DMS153 (cell line): ENCODE data around the gene PCGF2.
"Not testable (repeated sequence)": the region's sequence is repeated elsewhere in the genome, so short reads cannot be mapped to it uniquely, and the experiment has no call there.

Source experiments
- DNase-seq: peaks from one replicate; lab custom pipeline; 2025; lab: John Stamatoyannopoulos, UW

PCGF2 gene

DNA sequence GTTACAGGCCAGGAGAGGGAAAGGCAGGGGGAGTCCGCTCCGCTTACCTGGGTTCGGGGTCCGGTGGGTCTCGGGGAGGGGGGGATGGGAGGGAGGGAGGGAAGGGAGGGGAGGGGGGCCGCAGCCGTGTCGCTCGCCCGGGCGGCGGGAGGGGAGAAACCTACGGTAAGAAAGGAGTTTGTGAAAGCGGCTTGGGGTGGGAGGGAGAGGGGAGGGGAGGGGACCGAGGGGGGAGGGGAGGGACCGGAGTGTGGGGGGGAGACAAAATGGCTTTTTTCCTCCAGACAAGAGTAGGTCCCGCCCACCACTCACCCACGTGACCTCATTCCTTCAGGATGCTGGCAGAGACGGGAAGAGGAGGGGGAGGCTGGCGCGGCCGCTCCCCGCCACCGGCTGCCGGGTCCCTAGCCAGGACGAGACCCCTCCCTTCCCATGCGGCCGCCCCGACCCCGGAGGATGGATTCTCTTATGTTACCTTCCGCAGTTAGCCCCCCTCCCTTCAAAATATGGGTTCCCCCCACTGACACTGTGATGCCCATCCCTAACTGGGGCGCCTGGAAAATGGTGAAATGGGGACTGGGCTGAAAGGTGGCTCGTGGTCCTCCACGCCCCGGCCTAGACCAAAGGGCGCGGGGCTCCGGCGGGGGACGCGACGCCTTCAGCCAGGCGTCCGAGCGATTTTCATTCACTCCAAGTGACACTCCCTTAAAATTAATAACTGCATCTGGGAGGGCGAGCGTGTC is at the start of gene PCGF2:
PCGF2 (minus strand) TSS at position 188 of the 743 bp plus-strand sequence. CDS start 7,934 bp downstream, outside the sequence.
- DNase-seq = peak; percentile 78

DNA sequence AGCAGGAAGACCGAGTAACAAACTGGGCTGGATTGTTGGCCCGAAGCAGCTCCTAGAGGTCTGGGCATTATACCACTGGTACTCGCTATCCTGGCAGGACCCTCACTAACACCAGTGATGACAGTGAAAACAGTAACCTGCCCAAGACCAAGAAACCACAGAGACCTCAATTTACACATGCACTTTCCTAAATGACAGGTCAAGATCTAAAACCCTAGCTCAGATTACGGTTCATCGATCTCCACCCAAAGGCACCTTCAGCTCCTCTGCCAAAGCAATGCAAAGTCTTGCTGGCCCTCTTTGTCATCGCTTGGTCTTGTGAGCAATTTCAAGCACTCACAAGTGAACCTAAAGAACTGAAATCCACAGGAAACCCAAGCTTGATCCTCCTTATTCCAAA is 49.7 kb upstream of the PCGF2 start:
- DNase-seq = no peak

DNA sequence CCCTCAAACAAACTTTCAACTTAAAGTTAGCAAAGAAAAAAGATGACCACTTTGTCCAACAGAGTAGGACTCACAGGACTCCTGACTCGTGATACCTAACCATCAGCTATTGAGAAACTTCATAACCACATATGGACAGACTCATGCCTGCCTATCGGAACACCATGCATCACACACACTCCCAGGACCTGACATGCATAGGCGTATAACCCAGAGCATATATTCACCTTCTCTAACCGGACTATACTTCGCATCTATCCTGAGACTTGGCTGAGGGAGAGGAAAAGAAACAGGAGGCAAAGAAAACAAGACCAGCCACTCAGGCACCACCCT is 49.0 kb upstream of the PCGF2 start:
- DNase-seq = no peak

DNA sequence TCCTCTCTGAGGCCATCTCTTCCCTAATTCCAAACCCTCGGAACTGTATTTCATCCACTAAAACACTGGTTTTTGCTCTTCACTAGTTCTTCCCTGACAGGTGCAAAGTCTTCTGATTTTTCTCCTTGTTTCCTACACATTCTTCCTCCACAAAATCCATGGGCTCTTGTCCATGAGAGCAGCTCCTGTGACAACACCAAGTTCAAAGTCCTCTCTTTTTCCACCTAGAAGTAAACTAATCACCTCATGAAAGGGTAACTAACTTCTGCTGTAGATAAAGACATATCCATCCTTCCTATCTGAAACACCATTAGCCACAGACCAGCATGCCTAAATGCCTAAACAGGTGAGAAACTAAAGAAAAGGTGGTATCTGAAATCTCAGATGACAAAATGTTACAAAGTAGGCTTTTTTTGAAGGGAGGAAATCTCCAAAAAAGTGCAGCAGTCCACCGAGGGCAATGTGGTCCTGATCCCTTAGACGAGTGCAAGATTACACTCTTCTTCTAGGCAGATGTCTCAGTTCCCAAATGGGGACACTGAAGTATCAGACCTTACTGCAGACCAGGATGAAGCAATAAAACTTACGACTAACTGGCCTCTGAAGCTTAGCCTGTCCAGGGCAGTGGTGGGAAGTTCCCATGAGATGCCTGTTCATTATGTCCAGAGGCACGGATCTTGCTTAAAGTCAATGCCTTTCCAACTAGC is 48.5 kb upstream of the PCGF2 start:
- no peak for DNase-seq

DNA sequence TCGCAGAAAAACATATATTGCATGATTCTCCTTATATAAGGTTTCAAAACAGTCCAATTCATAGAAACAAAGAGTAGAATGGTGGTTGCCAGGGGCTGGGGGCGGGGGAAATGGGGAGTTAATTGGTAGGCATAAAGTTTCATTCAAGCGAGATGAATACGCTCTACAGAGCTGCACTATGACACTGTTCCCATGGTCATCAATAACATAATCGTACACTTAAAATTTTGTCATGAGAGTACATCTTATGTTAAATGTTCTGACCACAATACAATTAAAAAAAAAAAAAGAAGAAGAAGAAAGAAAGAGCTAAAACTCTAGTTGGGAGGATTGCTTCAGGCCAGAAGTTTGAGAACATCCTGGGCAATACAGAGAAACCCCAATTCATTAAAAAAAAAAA is 46.1 kb upstream of the PCGF2 start:
- DNase-seq = no peak

DNA sequence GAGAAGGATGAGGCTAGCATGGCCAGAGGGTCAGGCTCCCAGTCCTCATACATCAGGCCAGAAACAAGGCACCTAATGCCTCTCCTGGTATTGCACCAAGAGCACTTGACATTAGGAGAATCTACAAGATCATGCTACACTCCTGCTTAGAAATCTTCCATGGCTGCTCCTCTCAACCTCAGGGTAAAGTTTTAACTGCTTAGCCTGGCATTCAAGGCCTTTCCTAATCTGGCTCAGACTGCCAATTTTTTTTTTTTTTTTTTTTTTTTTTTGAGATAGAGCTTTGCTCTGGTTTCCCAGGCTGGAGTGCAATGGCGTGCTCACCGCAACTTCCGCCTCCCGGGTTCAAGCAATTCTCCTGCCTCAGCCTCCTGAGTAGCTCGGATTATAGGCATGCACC is 43.0 kb upstream of the PCGF2 start:
- DNase-seq = no peak

DNA sequence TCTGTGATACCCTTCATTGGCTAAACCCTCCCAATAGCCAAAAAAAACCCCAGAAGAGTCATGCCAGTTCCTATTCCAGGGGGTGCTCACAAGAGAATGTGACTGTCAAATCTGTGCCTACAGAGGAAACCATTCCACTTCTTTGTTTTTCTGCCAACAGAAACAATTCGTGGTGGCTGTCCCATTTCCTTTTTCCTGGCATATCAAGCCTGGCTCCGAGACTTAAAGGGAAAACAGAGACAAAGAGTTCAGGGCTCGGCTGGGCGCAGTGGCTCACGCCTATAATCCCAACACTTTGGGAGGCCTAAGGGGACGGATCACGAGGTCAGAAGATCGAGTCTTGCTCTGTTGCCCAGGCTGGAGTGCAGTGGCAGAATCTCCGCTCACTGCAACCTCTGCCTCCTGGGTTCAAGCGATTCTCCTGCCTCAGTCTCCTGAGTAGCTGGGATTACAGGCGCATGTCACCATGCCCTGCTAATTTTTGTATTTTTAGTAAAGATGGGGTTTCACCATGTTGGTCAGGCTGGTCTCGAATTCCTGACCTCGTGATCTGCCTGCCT is 42.1 kb upstream of the PCGF2 start:
- DNase-seq = not testable (repeated sequence)

DNA sequence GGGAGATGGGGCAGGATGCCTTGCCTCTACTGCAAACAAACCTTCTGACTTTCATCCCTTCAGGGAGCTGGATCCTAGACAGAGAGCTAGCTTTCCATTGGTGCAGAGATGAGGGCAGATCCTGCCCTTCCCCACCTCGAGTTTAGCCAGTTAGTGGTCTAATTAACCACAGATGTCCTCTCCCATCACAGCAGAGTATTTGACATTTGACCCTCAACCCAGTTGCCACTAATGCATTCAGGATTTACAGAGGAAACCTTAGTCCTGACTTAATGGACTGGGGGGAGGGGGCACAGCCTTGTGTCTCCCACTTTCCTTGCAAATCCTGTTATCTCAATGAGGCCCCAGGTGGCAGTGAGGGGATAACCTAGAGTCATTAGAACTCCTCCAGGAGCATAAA is 41.0 kb upstream of the PCGF2 start:
- no peak for DNase-seq

DNA sequence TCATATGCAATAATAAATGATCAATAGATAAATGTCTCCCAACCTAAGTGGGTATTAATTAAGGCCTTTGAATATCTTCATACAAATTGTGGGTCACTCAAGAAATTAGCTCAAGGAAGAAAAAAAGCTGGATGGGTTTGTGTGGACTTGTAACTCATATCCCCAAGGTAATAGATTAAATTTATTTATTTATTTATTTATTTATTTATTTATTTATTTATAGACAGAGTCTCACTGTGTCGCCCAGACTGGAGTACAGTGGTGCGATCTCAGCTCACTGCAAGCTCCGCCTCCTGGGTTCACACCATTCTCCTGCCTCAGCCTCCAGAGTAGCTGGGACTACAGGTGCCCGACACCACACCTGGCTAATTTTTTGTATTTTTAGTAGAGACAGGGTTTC is 39.9 kb upstream of the PCGF2 start:
- not testable (repeated sequence) for DNase-seq

DNA sequence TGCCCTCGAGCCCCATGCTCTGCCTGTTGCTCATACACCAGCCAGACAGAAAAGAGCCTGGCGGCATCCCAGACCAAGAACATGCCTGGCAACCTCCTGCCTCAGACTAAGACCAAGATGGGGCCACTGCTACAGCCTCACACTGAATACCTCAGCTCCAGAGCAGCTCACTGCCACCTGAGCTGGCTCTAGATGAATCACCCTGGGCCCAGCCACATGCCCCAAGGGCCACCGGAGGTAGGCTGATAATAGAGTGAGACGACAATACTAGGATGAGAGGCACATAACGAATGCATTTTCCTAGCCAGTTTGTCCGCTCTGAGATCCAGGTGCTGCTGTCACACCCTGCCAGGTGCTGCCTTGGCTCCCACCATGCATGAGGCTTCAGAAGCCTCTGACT is 38.2 kb upstream of the PCGF2 start:
- no peak for DNase-seq

DNA sequence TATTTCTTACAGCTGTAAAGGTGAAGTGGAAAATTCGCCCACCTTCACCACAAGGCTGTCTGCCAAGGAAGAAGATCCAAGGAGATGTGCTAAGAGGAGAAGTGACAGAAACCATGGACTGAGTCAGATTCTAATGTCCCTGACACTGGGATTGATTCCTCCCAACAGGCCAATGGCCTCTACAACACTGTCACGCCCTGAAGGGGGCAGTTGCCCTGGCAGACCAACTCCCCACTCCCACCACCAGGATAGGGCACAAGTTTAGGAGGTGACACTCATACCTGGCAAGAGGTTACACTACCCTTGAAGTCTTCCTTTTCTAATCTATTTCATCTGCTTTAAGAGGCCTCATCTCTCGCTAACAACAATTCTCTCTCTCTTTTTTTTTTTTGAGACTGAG is 35.1 kb upstream of the PCGF2 start:
- DNase-seq = no peak

DNA sequence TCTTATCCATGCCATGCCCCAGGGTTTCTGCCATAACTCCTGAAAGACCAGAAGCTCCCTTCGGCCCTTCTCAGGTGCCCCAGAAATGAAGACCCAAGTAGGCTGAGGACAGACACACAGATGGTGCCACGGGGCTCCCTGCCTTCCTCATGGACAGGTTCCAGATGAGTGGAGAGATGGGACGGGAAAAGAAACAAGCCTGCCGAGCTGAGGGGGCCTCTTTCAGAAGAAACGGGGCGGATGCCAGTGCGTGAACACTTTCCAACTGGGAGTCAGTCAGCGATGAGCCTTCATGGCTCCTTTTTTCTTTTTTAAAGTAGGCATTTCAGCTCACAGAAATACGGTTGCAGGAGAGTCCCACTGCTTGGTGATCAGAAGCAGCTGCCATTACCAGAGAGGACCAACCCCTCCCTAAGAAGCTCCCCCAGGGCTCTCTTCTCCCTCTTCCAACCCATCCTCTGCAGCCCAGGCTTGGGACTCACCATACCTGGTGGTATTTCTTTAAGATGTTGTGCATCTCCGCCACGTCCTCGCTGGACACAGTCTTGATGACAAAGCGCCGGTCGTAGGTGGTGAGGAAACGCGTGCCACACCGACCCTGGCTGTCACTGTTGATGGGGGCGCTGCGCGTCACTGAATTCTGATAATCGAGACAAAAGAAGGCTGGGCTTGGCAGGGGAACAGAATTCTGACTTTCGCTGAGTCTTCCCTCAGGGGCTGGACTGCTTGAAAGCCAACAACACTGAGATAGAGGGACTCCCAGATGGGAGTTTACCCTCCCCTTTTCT is 32.0 kb upstream of the PCGF2 start:
- DNase-seq = no peak

DNA sequence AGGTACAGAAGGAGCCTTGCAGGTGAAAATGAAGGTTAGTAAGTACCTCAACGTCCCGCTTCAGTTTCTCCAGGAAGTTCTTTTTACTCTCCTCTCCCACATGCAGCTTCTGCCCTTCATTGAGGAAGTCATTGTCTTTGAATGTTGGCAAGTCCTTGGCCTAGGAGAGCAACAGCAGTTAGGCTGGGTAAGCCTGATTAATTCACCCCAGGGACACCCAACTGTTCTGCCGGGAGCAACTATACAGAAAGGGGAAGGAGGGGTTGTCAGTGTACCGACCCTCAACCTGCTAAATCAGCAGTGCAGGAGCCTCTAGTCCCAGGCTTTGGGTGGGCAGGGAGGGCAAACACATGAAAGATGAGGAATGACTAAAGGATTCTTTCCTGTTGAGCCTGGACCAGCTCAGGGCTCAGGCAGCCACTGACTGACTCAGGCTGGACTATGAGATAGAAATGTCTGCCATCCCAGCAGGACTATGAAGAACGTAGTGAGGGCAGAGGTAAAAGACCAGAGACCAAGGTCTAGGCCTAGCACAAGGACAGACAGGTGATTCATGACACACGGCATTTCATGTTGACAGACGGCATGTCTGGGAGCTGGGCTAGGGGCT is 29.6 kb upstream of the PCGF2 start:
- no peak for DNase-seq

DNA sequence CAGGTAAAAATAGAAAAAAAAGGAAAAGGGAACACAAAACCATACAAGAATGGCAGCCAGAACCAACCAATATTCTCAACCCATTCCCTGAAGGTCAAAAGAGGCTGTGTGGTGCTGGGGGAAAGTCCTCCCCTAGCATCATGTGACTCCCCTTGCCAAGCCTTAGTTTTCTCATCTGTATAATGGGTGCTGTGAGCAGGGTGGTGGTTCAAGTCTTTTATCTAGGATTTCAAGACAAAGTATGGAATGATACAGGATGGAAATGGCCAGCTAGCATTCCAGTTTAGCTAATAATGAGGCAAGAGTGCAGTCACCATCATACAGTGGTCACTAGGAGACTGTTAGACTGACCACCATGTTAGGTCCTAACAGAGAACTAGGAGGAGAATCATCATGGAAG is 25.1 kb upstream of the PCGF2 start:
- DNase-seq = no peak

DNA sequence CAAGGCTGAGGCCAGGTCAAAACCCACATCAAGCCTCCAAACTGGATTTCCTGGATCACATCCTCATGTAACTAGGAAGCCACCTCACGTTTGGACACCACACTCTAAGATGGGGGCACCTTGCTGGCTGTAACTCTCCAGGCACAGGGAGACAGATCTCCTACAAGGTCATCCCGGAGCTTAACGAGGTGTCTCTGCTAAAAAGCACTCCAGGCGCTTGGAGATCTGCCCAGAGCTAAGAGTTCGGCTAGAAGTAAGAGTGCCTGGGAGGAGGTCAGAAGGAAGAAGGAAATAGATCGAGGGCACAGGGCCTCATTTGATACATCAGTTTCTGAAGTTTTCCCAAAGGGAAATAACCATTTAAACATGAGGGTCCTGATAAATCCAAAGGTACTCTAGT is 20.3 kb upstream of the PCGF2 start:
- DNase-seq = no peak

DNA sequence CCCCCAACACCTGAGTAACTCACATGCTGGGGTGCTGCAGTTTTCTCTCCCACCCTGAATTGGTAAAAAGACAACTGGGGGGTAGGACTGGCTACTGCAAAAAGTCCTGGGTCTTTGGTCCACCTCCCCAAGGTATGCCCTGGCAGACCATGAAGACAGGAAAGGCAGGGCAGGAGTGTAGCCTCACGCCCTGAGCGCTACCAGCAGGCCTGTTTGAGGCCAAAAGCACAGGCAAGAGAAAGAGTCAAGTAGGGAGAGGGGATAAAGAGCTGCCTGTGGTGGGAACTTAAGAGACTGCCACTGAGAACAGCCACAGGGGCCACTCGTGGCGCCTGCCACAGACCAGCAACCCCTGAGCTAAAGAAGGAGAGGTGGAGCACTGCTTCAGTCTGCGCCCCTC is 18.2 kb upstream of the PCGF2 start:
- no peak for DNase-seq

DNA sequence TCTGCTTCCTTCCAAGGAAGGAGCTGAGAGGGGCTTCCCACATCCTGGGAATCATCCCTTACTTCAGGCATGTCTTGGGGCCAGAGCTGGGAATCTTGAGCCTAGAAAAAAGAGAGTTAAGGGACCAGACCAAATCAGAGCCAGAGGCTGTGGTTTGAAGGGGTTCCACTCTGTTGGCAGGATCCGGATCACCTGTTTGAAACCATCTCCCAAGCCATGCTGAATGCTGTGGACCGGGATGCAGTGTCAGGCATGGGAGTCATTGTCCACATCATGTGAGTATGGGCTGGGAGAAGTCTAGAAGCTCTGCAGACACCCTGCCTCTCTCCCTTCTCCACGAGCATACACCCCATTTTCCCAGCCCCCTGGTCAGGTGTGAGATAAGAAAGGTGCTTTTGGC is 14.1 kb upstream of the PCGF2 start:
- DNase-seq = no peak

DNA sequence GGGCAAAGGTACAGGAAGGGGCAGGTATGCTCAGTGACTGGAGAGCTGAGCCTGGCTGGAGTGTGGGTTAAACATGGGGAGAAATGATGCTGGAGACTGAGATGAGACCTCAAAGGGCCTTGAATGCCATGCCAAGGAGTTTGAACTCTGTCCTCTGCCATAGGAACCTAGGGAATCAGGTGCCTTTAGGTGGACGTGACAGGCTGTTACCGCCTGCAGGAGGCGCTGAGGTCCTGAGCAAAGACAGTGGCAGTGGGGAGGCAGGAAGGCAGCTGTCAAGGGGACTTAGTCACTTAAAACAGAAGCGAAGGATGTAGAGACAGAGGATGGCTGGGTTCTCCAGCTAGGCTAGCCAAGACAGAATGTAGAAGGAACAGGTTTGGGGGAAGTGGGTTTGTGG is 13.5 kb upstream of the PCGF2 start:
- DNase-seq = no peak

DNA sequence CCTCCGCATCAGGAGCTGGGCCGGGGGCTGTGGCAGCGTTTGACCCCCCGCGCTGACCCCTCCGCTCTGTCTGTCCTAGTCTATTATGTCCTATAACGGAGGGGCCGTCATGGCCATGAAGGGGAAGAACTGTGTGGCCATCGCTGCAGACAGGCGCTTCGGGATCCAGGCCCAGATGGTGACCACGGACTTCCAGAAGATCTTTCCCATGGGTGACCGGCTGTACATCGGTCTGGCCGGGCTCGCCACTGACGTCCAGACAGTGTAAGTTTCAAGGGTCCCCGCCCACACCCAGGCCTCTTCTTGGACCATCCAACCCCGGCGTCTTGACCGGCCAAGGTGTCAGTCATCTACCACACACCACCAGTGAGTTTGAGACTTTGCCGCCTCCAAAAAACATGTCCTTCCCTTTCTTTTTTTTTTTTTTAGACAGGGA is 5.0 kb upstream of the PCGF2 start:
- DNase-seq = no peak

DNA sequence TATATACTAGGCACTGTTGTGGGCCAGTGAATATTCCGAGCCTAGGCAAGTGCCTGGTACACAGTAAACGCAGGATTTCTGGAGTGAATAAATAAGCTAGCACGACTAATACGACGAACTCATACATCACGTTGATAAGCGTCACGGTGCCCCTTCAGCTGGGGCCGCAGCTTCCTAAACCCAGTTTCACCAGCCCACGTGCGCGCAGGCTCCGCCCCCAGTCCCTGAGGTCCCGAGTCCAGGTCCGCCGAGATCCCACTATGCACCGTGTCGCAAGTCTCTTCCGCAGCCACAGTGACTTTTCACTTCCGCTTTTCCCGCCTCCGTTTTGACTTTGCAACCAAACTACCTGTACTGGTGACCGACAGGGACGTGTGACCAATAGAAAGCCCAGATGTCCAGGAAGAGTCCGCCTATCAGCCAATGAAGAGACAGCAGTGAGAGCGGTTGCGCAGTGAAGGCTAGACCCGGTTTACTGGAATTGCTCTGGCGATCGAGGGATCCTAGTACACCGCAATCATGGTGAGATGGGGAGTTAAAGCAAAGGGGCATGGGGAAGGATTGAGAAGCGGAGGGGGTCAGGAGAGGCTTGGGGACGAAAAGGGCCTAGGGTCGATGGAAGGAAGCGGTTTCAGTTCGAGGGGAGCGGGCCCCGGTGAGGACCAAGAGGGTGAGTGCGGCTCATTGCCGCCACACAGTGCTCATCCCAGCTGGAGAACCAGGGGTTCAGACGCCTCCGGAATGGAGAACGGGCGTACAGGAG is 4.4 kb upstream of the PCGF2 start, which contains the start of gene PSMB3:
PSMB3 (plus strand) TSS at position 434 of the 763 bp plus-strand sequence; CDS start at position 520, 86 bp downstream.
- peak; percentile 99 for DNase-seq

DNA sequence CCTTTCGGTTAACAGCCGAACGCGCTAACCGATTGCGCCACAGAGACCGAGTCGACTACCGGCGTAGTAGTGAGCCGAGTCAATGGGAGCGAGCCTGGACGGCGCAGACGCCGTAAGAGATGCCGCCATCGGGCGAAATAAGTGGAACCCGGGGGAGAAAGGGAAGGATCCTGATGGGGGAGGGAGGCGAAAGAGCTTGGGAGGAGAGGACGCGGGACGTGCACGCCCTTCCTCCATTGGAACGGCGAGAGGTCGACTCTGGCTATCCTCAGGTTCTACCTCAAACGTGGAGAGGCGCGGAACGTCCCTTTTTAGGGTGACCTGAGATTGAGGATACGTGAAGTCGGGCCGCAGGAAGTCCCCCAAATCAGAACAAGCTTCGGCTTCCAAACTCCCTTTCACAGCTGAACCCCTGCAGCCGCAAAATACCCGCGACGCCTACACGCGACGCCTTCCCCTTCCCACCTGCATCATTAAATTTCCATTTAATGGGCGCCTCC is 3.7 kb upstream of the PCGF2 start:
- DNase-seq = peak; percentile 86
